ENCODE data around the gene MINDY4.

Gene MINDY4

GRCh38 chr7:30879139-30880124 lies 108.2 kb downstream of the MINDY4 start:
- no peak for DNase-seq (ENCODE audit: low read depth)

DNA sequence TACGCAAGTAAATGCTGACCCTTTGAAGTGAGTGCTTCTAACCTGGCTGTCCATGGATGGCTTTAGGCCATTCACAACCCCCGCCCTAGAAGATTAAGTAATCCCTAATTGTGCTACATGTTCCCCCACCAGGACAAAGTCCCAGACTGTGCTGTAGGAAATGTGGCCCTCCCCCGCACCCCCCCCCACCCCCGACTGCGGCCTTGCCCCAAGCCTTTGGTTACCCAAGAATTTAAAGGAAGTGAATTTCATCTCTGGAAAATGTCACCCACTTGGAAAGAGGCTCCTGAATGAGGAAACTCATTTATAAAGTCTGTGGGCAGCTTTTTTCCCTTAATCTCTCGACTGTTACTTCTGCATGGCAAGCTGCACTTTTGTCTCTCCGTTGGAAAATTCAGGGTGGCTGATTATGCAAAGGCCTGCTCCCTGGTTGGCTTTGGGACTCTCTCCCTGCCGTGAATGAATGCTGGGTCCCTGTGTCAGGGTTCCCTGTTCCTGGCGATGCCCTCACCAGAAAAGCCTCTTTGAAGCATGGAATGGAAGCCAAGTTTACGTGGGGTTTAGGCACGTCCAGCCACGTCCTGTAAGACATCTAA lies 109.0 kb downstream of the MINDY4 start:
- no peak for DNase-seq (ENCODE audit: low read depth)

- DNase-seq (ENCODE audit: low read depth): no peak
These were observed 109.7 kb downstream of the MINDY4 start for GRCh38 chr7:30880941-30881340.

DNA sequence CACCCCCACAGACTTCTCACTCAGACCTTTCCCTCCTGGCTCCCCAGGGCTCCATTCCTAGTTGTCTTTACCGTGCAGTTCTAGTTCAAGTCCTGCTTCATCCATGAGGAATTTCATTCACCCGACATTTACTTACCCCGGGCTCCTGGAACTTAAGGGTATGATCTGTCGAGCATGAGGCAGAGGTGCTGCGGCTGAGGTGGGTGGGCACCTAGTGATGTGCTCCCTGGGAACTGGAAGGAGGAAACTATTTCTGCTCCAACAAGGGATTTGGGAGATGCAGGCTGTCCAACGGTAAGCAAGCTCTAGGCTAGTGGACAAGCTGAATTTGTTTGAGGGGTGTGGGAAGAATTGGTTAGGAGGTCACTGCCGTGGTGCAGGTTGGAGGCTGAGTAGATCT lies 110.2 kb downstream of the MINDY4 start:
- no peak for DNase-seq (ENCODE audit: low read depth)

- no peak for DNase-seq (ENCODE audit: low read depth)
These were observed 113.7 kb downstream of the MINDY4 start for GRCh38 chr7:30884881-30885280.

DNA sequence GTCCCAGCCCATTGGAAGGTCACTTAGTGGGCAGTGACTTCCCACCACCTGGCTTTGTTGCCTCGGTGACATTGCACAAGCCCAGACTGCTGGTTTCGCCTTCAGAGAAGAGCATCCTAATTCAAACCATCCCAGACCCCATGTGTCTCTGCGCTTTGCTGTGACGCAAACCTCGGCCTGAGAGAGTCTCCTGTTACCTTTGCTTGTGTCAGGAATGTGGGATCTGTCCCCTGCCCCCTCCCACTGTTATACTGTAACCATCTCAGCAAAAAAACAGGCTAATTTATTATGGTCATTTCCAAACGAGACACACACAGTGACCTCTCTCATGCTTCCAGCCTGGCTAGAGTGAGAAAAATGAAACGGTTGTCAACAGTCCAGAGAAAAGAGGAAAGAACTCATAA lies 115.4 kb downstream of the MINDY4 start:
- no peak for DNase-seq (ENCODE audit: low read depth)

- DNase-seq (ENCODE audit: low read depth): no peak
These were observed 116.3 kb downstream of the MINDY4 start for GRCh38 chr7:30887464-30887872.

GRCh38 chr7:30888747-30889146 lies 117.5 kb downstream of the MINDY4 start:
- DNase-seq (ENCODE audit: low read depth): no peak

GRCh38 chr7:30890226-30890625 lies 119.0 kb downstream of the MINDY4 start:
- no peak for DNase-seq (ENCODE audit: low read depth)

DNA sequence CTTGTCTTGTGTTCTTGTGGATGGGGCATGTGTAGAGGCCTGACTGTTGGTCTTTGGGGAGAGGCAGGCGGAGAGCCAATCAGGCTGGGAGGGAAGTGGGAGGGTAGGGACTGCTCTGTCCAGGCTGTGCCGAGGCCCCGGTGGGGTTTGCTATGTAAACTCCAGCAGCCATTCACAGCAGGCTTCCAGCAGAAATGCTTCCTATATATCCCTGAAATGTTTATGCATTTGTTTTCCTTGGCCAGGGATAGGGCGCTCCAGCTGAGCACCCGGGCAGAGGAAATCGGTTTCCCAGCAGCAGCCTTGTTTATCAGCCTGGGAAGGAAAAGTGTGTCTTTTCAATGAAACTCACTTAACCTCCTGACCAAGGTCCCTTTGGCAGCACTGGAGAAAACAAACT lies 122.1 kb downstream of the MINDY4 start:
- DNase-seq (ENCODE audit: low read depth): no peak

- no peak for DNase-seq (ENCODE audit: low read depth)
These were observed 122.8 kb downstream of the MINDY4 start for GRCh38 chr7:30894009-30894408.

GRCh38 chr7:30894866-30895605 lies 123.8 kb downstream of the MINDY4 start:
- no peak for DNase-seq (ENCODE audit: low read depth)

- DNase-seq (ENCODE audit: low read depth): no peak
These were observed 124.8 kb downstream of the MINDY4 start for GRCh38 chr7:30896036-30896435.

GRCh38 chr7:30896783-30897637 lies 125.8 kb downstream of the MINDY4 start:
- DNase-seq (ENCODE audit: low read depth): no peak

GRCh38 chr7:30897770-30898169 lies 126.6 kb downstream of the MINDY4 start:
- no peak for DNase-seq (ENCODE audit: low read depth)

GRCh38 chr7:30898411-30898810 lies 127.2 kb downstream of the MINDY4 start:
- no peak for DNase-seq (ENCODE audit: low read depth)

- DNase-seq (ENCODE audit: low read depth): no peak
These were observed 127.8 kb downstream of the MINDY4 start for GRCh38 chr7:30899066-30899465.

GRCh38 chr7:30899630-30900029 lies 128.4 kb downstream of the MINDY4 start:
- no peak for DNase-seq (ENCODE audit: low read depth)

GRCh38 chr7:30900053-30900452 lies 128.8 kb downstream of the MINDY4 start:
- DNase-seq (ENCODE audit: low read depth): no peak

DNA sequence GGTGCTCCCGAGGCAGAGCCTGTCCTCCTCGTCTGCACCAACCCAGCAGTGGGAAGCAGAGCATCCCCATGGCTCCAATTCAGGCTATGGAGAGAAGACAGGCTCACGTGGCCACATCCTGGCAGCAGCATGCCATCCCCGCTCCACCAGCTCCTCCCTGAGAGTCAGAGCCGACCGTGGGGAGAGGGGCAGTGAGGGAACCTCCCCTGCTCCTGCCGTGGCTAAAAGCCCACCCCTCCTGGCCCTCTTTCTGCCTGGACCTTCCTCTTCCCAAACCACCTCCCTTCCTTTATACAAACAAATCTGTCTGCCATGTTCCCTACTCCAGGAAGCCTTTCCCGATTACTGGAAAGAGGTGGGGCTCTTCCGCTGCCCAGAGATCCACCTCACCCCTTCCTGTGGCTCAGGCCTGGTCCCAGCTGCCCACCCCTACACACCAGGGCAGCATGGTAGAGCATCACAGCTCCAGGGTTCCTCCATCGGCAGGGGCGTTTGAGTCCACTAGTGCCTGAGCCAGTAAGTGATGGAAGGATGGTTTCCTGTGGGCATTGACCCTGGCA lies 129.7 kb downstream of the MINDY4 start:
- no peak for DNase-seq (ENCODE audit: low read depth)

DNA sequence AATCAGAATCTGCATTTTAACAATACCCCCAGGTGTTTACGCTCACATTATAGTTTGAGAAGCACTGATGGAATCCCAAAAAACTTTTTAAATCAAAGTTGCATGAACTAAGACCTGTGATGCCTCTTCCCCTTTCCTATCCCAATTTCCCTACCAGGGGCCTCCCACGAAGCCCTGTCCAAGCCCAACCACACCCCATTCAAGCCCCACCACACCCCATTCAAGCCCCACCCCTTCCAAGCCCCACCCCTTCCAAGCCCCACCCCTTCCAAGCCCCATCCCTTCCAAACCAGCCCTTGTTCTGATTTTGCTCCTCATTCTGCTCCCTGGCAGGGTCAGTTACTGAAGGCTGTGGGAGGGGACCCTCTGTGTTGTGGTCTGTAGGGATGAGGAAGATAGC lies 130.6 kb downstream of the MINDY4 start:
- no peak for DNase-seq (ENCODE audit: low read depth)

Measured in activated T-helper 1 cell treated with Interleukin-2 at 50 U/mL for 16 hours (primary cell).